Colon (tissue), 2 donors: Measurements from ENCODE around the gene LCN9.
"Not testable (repeated sequence)": the region's sequence is repeated elsewhere in the genome, so short reads cannot be mapped to it uniquely, and the experiment has no call there.

Experiments
- FAIRE-seq: peaks from 2 replicates; lab custom pipeline; 2012; peaks lifted over from hg19 to GRCh38; lab: Jason Lieb, UNC
- donor health status: control.
- donor health status: control.

LCN9 gene, protein sequence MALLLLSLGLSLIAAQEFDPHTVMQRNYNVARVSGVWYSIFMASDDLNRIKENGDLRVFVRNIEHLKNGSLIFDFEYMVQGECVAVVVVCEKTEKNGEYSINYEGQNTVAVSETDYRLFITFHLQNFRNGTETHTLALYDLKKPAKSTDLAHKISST

DNA sequence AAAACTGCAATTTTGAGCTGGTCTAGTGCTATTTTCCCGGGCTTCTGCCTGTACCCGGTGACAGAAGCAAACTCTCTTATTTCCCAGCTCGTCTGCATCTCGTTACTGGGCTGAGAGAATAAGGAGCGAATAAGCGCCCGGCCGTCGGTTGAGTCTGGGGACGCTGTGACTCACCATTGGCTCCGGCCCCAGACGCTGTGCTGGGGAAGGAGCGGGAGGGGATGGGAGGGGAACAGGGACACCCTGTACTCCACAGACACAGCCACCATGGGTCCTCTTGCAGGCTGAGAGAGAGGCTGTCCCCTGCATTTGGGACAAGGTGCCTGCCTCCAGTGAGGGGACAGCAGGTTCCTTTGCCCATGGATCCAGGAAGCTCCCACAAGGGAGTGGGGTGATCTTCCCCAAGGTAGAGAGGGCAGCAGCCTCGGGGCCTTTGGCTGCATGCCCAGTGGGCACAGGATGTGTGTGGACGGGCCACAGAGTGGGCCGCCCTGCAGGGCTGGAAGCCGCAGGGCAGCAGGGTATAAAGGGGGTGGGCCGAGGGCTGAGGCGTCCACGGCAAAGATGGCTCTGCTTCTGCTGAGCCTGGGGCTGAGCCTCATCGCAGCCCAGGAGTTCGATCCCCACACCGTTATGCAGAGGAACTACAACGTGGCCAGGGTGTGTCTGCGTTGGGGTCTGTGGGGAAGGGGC is at the start of gene LCN9:
LCN9 (plus strand) TSS at position 552 of the 693 bp plus-strand sequence; CDS start at position 565, 13 bp downstream.
- FAIRE-seq: no peak

DNA sequence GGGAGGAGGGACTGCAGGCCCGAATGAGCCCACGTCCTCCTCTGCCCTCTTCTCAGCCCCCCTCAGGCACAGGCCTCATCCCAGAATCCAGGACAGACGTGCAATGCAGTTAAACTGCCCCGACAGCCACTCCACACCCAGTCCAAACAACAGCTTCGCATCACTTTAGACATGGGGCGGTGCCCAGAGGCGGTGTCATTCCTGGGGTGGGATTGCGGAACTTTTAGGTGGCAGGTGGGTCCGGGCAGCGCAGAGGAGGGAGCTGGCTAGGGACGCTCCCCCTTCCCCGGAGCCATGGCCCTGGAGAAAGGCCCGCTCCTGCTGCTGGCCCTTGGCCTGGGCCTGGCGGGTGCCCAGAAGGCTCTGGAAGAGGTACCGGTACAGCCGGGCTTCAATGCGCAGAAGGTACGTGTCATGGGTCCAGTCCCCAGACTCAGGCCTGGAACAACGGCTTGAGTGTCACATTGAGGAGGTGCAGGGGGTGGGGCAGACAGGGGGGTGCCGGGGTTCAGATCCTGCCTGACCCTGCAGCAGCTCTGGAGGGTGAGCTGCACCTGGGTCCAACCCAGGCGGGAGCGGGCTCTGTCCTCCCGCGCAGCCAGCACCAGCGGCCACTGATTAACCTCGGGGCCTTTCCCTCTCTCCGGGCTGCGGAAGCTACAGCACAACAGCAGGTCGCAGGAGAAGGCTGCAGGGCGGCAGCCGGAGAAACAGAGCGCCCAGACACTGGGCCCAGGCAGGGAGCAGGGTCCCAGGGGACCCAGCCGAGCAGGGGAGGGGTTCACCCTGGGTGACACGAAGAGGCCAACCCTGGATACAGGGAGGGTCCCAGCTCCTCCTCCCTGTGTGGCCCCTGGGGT is 48.9 kb upstream of the LCN9 start:
- no peak for FAIRE-seq

DNA sequence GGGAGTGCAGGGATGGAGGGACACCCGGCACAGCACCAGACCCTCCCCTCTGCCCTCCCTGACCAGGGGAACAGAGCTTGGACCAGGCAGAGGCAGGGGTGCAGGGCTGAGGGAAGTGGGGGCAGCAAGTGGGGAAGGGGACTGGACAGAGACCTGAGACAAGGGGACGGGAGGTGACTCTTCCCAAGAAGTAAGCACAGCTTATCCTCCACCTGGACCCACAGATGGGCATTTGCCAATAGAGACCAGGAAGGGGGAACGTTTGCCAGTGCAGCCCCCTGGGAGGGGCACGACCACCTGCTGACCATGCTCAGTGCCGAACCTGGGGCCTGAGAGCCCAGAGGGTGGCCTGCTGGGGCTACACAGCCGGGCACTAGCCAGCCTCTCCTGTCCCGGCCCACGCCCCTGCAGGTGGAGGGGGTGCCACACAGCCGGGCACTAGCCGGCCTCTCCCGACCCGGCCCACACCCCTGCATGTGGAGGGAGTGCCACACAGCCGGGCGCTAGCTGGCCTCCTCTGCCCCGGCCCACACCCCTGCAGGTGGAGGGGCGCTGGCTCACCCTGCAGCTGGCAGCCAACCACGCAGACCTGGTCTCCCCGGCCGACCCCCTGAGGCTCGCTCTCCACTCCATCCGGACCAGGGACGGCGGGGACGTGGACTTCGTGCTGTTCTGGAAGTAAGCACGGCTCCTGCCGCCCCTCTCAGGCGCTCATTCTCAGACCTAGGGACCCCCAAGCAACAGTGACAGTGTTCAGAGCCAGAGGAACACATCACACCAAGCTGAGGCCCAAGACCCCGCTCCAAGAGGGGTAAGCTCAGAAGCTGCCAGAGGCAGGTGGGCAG is 48.1 kb upstream of the LCN9 start:
- no peak for FAIRE-seq

DNA sequence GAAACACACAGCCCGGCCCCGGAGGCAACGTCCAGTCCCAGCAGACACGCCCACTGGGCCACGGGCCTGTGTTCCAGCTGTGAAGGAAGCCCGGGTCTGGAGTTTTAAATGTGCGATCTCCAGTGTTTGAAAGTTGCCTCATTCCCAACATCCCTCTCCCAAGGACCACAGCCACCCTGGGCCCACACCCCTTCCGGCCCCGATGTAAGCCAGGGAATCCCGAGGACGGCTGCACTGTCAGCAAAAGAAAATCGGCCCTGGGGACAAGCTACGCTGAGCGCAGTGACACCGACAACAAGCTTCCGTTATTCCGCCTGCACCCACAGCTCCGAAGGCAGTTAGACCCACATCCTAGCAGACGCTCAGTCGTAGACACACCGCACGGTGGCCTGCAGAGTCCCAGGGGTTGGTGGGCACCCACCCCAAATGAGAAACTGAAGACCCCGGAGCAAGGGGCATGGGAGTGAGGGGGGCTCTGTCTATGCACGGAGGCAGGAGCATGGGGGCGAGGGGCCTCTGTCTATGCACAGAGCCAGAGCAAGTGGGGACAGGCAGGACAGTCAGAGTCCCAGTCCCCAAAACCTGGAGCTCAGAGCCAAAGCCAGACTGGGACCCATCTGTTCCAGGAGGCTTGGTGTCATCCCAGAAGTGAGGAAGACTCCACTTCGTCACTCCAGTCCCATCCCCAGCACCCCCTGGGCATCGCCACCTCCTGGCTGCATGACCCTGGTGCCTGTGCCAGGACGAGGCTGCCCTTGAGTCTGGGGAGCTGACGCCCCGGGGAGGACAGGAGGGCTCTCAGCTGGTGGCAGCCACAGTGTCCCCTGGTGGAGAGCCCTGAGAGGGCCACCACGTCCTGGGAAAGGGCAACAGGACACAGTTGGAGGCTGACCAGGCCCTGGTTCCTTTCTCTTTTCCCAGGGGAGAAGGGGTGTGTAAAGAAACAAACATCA is 47.2 kb upstream of the LCN9 start:
- no peak for FAIRE-seq

DNA sequence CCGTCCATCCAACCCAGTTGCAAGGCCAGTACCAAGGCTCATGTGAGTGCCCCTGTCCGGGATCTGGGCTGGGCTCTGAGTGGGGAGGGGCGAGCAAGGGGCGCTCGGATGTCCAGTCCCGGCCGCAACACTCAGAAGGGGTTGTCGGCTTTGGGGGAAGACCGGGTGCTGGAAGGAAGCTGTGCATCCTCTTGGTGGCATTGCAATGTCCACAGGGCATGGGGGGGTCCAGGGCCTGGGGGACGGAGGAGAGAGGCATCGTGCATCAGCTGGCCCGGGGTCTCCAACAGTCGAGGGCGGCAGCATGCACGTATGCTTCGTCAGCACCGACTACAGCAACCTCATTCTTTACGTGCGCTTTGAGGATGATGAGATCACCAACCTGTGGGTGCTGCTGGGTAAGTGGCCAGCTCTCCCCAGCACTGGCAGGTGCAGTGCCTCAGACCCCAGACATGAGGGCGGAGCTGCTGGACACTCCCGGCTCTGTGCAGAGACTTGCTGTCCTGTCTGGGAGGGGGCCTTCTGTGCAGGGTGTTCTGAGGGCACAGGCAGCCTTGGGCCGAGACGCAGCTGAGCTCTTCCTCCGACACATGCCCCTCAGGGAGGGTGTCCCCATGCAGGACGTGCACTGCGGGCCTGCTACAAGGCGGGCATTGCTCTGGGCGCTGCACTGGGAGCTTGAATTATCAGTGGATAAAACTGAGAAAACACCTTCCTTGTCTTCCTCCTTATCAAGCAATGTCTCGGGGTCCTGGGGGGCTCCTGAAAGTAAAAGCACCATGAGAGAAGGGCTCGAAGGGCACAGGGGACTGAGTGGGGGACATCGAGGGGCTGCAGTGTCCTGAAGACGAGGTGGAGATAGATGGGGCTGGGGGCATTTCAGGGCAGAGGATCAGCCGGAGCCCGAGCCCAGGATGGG is 46.2 kb upstream of the LCN9 start:
- no peak for FAIRE-seq

DNA sequence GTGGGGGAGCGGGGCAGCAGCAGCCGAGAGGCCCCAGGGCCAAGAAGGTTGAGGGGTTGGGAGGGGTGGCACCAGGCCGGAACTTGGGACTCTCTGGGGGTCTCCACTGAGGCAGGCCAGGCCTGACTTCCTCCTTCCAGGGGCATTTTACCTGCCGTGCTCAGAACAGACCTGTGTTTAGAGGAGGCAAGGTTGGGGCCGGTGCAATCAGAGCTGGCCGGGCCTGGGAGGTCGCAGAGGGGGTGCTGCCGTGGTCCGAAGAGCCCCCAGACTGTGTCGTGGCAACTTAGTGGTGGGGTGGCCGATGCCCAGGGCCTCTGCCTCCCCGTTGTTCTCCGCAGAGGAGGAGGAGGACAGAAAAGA is 45.6 kb upstream of the LCN9 start:
- no peak for FAIRE-seq

DNA sequence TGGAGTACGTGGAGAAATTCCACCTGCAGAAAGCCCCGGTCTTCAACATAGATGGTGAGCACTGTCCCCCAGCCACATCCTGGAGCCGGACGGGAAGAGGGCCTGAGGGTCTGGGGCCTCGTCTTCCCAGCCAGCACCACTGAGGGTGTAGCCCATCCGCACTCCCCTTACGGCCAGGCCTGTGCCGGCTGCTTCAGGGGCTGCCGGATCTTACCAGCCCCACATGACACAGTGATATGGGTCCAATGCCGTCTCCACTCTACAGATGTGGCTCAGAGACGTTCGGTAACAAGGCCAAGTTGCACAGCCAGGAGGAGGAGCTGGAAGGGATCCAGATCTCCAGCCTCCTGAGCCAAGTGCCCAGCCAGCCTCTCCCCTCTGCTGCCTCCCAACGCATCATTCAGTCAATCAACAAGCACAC is 45.1 kb upstream of the LCN9 start:
- no peak for FAIRE-seq

DNA sequence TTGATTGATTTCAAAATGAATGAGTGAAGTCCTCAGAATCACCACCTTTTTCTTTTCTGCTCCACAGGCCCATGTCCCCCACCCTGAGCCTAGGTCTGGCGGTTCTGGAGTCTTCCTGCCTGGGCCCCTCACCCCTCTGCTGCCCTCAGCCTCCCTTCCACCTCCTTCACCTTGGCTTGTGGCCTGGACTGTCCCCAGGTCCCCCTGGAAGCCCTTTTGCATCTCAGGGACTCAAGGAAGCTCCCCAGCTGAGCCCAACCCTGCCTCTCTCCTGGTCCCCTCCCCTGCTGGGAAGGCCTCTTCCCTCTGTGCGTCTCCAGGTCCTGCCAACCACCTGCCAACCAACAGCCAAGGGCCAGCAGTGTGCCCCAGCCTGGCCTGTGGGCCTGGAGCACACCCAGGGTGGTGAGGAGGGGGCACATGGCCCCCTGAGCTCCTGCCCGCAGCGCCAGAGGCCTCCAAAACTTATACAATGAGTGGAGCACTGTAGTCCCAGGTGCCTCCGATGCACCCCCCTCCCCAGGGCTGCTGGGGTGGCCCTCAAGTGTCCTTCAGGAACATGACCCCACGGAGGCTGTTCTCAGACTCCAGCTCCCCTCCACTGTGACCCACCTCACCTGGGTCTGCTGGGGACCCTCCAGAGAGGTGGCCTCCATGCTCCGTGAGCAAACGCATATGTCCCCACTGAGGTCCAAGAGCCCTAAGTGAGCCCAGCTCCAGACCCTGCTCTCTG is 44.1 kb upstream of the LCN9 start:
- FAIRE-seq: no peak

DNA sequence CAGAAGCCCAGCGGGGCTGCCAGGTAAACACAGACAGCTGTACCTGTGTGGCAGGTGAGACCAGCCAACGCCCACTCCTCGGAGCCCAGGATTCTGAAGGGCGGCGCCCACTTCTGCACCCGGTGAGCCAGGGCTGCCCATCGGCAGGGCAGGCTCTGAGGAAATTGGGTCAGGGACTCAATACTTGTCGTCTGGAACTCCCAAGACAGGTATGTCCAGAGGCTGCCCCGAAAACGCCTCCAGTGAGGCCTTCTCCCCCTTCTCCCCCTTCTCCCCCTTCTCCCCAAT is 43.6 kb upstream of the LCN9 start:
- FAIRE-seq: no peak

DNA sequence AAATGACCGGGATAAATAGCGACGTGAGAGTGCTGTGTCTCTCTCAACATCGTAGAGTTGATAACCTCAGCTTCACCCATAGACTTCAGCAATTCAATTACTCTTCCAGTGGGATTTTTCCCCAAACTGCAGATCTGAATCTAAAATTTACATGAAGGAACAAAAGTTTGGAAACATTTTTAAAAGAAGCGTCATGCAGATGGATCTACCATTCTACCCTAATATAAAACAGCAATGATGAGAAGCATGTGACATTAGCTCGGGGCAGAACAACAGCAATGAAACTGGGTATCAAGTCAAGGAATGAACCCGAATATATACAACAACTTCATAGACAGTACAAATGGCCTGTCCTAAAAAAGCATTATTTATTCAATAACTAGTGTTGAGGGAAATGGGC is 42.6 kb upstream of the LCN9 start:
- FAIRE-seq: no peak

DNA sequence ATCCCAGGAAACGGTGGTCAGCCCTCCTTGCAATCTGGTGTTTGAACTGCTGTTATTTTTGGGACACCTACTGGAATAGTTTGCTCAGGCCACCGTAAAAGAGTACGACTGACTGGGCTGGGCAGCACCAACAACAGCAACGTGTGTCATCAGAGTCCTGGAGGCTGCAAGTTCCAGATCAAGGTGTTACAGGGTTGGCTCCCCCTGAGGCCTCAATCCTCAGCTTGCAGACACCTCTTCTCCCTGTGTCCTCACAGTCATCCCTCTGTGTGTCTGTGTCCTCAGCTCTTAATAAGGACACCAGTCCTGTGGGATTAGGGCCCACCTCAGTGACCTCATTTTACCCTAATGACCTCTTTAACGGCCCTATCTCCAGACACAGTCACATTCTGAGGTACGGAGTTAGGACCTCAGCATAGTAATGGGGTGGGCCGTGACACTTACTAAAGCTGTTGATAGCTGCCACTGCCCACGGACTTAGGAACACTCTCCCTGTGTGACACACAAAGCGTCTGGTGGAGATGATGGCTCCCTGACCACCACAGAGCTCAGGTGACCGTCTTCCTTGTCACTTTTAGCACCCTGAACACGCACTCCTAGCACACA is 40.6 kb upstream of the LCN9 start:
- no peak for FAIRE-seq

DNA sequence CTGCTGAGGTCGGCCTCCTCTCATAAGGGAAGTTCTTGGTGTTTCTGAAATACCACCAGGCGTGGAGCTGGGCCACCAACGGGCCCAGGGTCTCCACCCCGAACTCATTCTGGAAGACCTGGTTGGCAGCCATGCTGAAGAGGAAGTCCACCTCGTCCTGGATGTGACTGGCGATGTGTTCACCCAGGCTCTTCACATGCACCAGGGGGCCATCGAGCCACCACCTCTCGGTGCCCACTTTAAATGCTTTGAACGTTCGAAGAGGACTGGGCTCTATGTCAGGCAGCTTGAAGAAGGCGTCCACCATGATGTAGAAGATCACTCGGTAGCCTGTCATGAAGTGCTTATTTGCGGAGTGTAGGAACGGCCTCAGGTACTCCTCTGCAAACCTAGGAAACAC is 38.8 kb upstream of the LCN9 start:
- FAIRE-seq: no peak

DNA sequence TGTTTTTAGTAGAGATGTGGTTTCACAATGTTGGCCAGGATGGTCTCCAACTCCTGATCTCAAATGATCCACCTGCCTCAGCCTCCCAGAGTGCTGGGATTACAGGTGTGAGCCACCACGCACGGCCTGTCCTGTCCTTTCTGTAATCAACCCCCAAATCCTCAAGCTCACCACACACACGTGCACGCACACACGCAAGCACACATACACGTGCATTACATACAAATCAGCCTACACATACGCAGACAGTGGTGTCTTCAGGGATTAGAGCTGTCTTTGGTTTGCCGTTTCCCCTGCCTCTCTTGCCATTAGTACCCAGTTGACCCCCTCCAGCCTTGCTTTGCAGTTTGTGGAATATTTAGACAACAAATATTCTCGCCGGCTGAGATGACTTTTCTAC is 30.3 kb upstream of the LCN9 start:
- FAIRE-seq: no peak

DNA sequence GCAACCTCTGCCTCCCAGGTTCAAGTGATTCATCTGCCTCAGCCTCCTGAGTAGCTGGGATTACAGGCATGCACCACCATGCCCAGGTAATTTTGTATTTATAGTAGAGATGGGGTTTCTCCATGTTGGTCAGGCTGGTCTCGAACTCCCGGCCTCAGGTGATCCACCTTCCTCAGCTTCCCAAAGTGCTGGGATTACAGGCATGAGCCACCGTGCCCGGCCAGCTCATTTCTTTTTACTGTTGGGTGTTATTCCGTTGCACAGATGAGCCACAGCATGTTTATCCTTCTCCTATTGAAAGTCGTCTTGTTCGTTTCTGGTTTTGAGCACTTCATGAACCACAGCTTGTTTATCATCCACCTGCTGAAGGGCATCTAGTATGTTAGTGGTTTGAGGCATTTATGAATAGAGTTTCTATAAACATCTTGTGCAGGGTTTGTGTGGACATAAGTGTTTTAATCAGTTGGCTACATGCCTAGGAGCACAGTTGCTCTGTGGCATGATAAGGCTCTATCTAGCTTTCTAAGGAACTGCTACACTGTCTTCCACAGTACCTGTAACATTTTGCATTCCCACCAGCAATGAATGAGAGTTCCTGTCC is 26.1 kb upstream of the LCN9 start:
- FAIRE-seq: not testable (repeated sequence)

DNA sequence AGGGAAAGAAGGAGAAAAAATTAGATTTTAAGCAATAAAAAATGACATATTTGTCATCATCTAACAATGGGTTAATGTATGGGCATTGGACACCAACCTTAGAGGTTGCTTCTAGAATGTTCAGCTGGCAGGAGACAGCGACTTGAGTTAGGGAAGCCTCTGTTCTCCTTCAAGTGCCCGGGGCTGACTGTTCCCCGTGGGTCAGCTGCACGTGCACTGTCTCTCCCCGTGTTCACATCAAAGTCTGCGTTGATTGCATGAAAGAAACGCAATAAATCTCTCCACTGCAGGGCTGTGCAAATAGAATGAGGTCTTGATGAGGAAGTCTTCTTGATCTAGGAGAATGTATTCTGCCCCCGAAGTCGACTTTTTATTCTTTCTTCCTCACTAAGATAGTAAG is 23.9 kb upstream of the LCN9 start, which contains the start of gene GLT6D1:
GLT6D1 (minus strand) TSS at position 345 of the 400 bp plus-strand sequence. CDS start 353 bp downstream, outside the sequence.
- FAIRE-seq: no peak

DNA sequence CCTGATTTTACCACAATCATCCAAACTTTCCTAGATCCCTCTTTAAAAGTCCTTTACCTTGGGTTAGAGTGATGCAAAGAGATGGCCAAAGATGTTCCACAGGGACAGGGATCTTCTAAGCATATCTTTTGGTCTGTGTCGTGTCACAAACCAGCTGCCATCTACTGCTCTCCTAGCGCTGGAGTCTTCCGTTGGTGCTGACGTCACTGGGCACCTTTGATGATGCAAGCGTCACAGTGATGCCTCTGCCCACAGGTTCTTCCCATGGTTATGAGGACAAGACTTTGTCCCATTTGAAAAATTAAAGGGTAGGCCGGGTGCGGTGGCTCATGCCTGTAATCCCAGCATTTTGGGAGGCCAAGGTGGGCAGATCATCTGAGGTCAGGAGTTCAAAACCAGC is 22.1 kb upstream of the LCN9 start:
- FAIRE-seq: no peak

DNA sequence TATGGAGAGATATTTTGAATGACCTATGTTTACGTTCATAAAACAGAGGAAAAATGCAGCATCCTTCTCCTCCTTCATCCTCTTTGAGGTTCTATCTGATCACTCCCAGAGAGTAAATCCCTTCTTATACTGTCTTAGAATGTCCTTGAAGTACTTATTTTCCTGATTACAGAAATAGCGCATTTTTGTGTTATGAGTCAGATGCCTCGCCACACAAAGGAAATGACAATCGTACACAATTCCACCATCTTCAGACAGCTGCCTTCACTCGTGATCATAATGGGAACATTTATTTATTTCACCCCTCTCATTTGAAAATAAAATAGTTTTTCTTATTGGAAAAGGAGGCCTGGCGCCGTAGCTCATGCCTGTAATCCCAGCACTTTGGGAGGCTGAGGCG is 21.4 kb upstream of the LCN9 start:
- no peak for FAIRE-seq

DNA sequence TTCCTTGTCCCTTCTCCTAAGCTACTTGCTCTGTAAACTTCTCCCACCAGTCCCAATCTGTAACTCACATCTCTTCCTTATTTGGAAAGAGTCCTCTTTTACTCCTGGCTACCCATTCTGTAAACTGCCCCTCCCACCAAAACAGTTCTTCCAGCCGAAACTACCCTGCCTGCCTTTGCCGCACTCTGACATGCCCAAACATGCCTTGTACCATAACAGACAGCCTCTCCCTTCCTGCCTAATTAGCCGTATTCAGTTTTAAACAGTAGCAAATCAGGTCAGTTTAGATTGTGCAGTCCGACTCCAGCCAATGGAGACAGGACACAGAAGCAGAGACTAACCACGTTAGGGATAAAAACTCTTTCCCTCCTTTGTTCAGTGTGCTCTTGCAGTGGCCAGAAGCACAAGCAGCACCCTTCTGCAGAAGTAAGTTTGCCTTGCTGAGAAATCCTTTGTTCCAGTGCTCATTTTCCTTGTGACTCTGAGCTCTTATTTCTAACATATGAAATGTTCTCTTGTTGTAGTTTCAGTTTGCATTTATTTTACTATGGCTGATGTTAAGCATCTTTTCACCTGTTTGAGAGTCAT is 18.4 kb upstream of the LCN9 start:
- no peak for FAIRE-seq
